GM12878 (cell line): Measurements from ENCODE around the gene USP12. TPM values are rescaled to one million over a fixed set of nuclear protein-coding genes. Genes with fewer than 3 reads are reported as not detected.

ENCODE experiments used
- ATAC-seq: fragments of 200-7000 bp; cut with Tn5 transposase; 3 replicates; pipeline ENCODE4 v1.9.1; 2020; ENCODE audit warnings: mild to moderate bottlenecking, moderate library complexity
- BruUV-seq: library from RNA; stranded (reverse); fragments of 400-500 nt; replicated peaks from 2 replicates; lab custom pipeline; 2021; lab: Mats Ljungman, UMichigan
- CTCF ChIA-PET: fragments of 300-600 bp; sonication (Branson Sonifier 250); formaldehyde crosslinking; extraction: SDS; loops from one replicate; lab custom pipeline; 2021; ENCODE audit warnings: inconsistent platforms; lab: Yijun Ruan, JAX
- POLR2A ChIA-PET: fragments of 350-600 bp; formaldehyde crosslinking; extraction: SDS; loops from one replicate; lab custom pipeline; 2021; ENCODE audit warnings: inconsistent platforms; lab: Charles Lee
- RAD21 ChIA-PET: fragments of 300-600 bp; sonication (Branson Sonifier 250); formaldehyde crosslinking; loops from one replicate; lab custom pipeline; 2023; ENCODE audit warnings: antibody characterized with exemption; ENCODE audit not compliant: unreplicated experiment; lab: Charles Lee
- SMC1A ChIA-PET: fragments of 300-600 bp; sonication (Branson Sonifier 250); formaldehyde crosslinking; loops from one replicate; lab custom pipeline; 2023; ENCODE audit not compliant: unreplicated experiment, uncharacterized antibody; lab: Charles Lee
- DNase-seq: peaks from one replicate; pipeline ENCODE4 v3.0.0-alpha.2; 2011; ENCODE audit warnings: low read depth, low spot score
- FAIRE-seq: peaks from 3 replicates; lab custom pipeline; 2011; peaks lifted over from hg19 to GRCh38; lab: Jason Lieb, UNC
- H2AFZ ChIP-seq: 2 replicates; pipeline ENCODE4 v1.6.0; 2011; ENCODE audit warnings: low read depth, low read length, control low read depth; ENCODE audit not compliant: control insufficient read depth
- H3K27ac ChIP-seq: 2 replicates; pipeline ENCODE4 v1.5.1; 2011; ENCODE audit warnings: control low read depth; ENCODE audit not compliant: control insufficient read depth, insufficient read depth
- H3K27me3 ChIP-seq, 2 experiments: replicated peaks in 1 of 2; 2 replicates each; pipeline versions ENCODE4 v1.6.0 to v1.6.1; 2011; ENCODE audit warnings: low read length in 1 of 2; ENCODE audit not compliant: control insufficient read depth in 2 of 2, insufficient read depth in 2 of 2
- H3K36me3 ChIP-seq, 2 experiments: 2 replicates each; pipeline ENCODE4 v1.5.1; 2011; ENCODE audit warnings: low read length in 1 of 2; ENCODE audit not compliant: control insufficient read depth in 2 of 2, insufficient read depth in 2 of 2
- H3K4me1 ChIP-seq: 2 replicates; pipeline ENCODE4 v1.6.1; 2011; ENCODE audit warnings: mild to moderate bottlenecking, low read length, moderate library complexity, mixed read lengths; ENCODE audit not compliant: control insufficient read depth, insufficient read depth
- H3K4me2 ChIP-seq: 2 replicates; pipeline ENCODE4 v1.6.0; 2011; ENCODE audit warnings: control low read depth; ENCODE audit not compliant: control insufficient read depth, insufficient read depth
- H3K4me3 ChIP-seq: fragments of 200-600 bp; sonication (generic); 2 replicates; pipeline ENCODE4 v1.5.1; 2016
- H3K79me2 ChIP-seq: 2 replicates; pipeline ENCODE4 v1.6.0; 2011; ENCODE audit warnings: low read length; ENCODE audit not compliant: control insufficient read depth, insufficient read depth
- H3K9ac ChIP-seq: 2 replicates; pipeline ENCODE4 v1.8.0; 2011; ENCODE audit warnings: low read length, control low read depth, mixed read lengths; ENCODE audit not compliant: control insufficient read depth, insufficient read depth
- H3K9me3 ChIP-seq: replicated peaks from 3 replicates; pipeline ENCODE4 v1.5.1; 2011; ENCODE audit warnings: mild to moderate bottlenecking, low read length; ENCODE audit not compliant: control insufficient read depth, insufficient read depth
- H4K20me1 ChIP-seq: 2 replicates; pipeline ENCODE4 v1.6.0; 2011; ENCODE audit not compliant: control insufficient read depth, insufficient read depth
- ATF7 ChIP-seq: fragments of 450-650 bp; IDR thresholded peaks from 2 replicates; pipeline ENCODE4 v1.6.1; 2016; ENCODE audit warnings: low read depth, mild to moderate bottlenecking
- CREM ChIP-seq: IDR thresholded peaks from 2 replicates; pipeline ENCODE4 v1.6.1; 2014; ENCODE audit warnings: antibody characterized with exemption, low read depth
- GATAD2B ChIP-seq: fragments of 450-650 bp; conservative IDR thresholded peaks from 2 replicates; pipeline ENCODE4 v1.6.1; 2017; ENCODE audit warnings: low read depth, mild to moderate bottlenecking, moderate library complexity
- HDAC6 ChIP-seq: fragments of 200-600 bp; sonication (generic); IDR thresholded peaks from one replicate; pipeline ENCODE4 v1.8.0; 2017; ENCODE audit warnings: antibody characterized with exemption; ENCODE audit not compliant: unreplicated experiment
- MTA2 ChIP-seq: fragments of 450-650 bp; IDR thresholded peaks from 2 replicates; pipeline ENCODE4 v1.6.1; 2016; ENCODE audit warnings: low read depth, mild to moderate bottlenecking, moderate library complexity
- PAX5 ChIP-seq: IDR thresholded peaks from 2 replicates; pipeline ENCODE4 v1.6.1; 2011; ENCODE audit warnings: low read depth, low read length, borderline replicate concordance
- RUNX3 ChIP-seq: IDR thresholded peaks from 2 replicates; pipeline ENCODE4 v1.6.1; 2012; ENCODE audit warnings: low read length, inconsistent platforms
- SMAD5 ChIP-seq: IDR thresholded peaks from 2 replicates; pipeline ENCODE4 v1.6.1; 2016; ENCODE audit warnings: antibody characterized with exemption, low read depth
- TCF3 ChIP-seq: IDR thresholded peaks from 2 replicates; pipeline ENCODE4 v1.6.1; 2012; ENCODE audit warnings: low read depth, mild to moderate bottlenecking, low read length, borderline replicate concordance; ENCODE audit not compliant: insufficient read depth
- WGBS: methylation state at CpG from one replicate; pipeline ENCODE4 v1.1.6; 2016; ENCODE audit warnings: low lambda C conversion rate; ENCODE audit not compliant: insufficient replicate concordance, insufficient coverage; ENCODE audit errors: missing lambda C conversion rate; 5-methylcytosine and 5-hydroxymethylcytosine counted together
- in situ Hi-C: fragments of 300-500 bp; cut with MboI; formaldehyde crosslinking; loops from 9 replicates; pipeline ENCODE4 v1.14.3; 2018; ENCODE audit warnings: mixed read lengths
- intact Hi-C: fragments of 100-400 bp; cut with micrococcal nuclease; formaldehyde crosslinking; loops from one replicate; pipeline ENCODE4 v1.14.2; 2022; ENCODE audit not compliant: unreplicated experiment
- polyA plus RNA-seq, 11 experiments: library from polyadenylated mRNA; depleted of rRNA in 4 of 11; unstranded in 6 of 11; stranded (reverse) in 5 of 11; fragments of >200 nt; fragmentation: Nextera tagmentation in 4 of 11; fragmentation: Illumina TruSeq in 1 of 11; extraction: Ambion mirVana in 4 of 11; extraction: Trizol in 1 of 11; gene quantifications; 1 replicate in 1 of 11; 2 replicates in 10 of 11; pipeline versions ENCODE4 v1.2.1 to v1.2.3, GENCODE V29; 2011 to 2016; ENCODE audit warnings: inconsistent platforms in 2 of 11, missing spikeins in 2 of 11, low read depth in 1 of 11
- total RNA-seq, 4 experiments: library from RNA; depleted of rRNA in 3 of 4; stranded (reverse); fragments of >200 nt in 3 of 4; fragmentation: Illumina TruSeq in 1 of 4; extraction: Trizol in 1 of 4; gene quantifications; 2 replicates each; pipeline versions ENCODE4 v1.2.1 to v1.2.3, GENCODE V29; 2013 to 2021
- TF ChIP-seq, protein P1 (sequence below): fragments of 450-650 bp; IDR thresholded peaks from 2 replicates; pipeline ENCODE4 v1.6.1; 2017; ENCODE audit warnings: mild to moderate bottlenecking, moderate library complexity
- TF ChIP-seq, protein P2 (sequence below): fragments of 450-650 bp; IDR thresholded peaks from 2 replicates; pipeline ENCODE4 v1.6.1; 2016; ENCODE audit warnings: mild to moderate bottlenecking, moderate library complexity, borderline replicate concordance
- TF ChIP-seq, protein P3 (sequence below): fragments of 450-650 bp; IDR thresholded peaks from 2 replicates; pipeline ENCODE4 v1.6.1; 2014; ENCODE audit warnings: mild to moderate bottlenecking
- TF ChIP-seq, protein P4 (sequence below): IDR thresholded peaks from 2 replicates; pipeline ENCODE4 v1.6.1; 2012; ENCODE audit warnings: low read depth, low read length, improper control_type of control experiment

USP12 gene
- total and polyA plus RNA-seq, 10 of the 15 experiments (the other 5 are each of a cell fraction or from before 2014, with no cell fraction given) = 3.5 to 32.2 (median 24.6) TPM

DNA sequence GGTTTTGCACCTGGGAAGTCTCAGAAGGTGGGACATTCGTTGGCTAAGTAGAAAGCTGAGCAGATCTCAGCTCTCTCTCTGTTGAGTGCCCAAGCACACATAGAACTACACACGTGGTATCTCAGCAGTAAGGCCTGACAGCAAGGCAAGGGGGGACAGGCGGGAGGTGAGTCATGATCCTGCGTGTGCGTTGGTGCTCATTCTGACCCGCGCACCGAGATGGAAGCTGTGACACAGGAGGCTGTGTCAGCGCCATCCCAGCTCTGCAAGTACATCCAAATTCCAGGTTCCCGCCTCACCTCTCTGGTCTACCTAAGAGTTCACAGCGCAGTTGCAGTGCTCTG is 135.7 kb downstream of the USP12 start (continued):
- TF ChIP-seq, protein P1, sequence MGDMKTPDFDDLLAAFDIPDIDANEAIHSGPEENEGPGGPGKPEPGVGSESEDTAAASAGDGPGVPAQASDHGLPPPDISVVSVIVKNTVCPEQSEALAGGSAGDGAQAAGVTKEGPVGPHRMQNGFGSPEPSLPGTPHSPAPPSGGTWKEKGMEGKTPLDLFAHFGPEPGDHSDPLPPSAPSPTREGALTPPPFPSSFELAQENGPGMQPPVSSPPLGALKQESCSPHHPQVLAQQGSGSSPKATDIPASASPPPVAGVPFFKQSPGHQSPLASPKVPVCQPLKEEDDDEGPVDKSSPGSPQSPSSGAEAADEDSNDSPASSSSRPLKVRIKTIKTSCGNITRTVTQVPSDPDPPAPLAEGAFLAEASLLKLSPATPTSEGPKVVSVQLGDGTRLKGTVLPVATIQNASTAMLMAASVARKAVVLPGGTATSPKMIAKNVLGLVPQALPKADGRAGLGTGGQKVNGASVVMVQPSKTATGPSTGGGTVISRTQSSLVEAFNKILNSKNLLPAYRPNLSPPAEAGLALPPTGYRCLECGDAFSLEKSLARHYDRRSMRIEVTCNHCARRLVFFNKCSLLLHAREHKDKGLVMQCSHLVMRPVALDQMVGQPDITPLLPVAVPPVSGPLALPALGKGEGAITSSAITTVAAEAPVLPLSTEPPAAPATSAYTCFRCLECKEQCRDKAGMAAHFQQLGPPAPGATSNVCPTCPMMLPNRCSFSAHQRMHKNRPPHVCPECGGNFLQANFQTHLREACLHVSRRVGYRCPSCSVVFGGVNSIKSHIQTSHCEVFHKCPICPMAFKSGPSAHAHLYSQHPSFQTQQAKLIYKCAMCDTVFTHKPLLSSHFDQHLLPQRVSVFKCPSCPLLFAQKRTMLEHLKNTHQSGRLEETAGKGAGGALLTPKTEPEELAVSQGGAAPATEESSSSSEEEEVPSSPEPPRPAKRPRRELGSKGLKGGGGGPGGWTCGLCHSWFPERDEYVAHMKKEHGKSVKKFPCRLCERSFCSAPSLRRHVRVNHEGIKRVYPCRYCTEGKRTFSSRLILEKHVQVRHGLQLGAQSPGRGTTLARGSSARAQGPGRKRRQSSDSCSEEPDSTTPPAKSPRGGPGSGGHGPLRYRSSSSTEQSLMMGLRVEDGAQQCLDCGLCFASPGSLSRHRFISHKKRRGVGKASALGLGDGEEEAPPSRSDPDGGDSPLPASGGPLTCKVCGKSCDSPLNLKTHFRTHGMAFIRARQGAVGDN = no peak
- TF ChIP-seq PAX5 = no peak
- TF ChIP-seq, protein P2, sequence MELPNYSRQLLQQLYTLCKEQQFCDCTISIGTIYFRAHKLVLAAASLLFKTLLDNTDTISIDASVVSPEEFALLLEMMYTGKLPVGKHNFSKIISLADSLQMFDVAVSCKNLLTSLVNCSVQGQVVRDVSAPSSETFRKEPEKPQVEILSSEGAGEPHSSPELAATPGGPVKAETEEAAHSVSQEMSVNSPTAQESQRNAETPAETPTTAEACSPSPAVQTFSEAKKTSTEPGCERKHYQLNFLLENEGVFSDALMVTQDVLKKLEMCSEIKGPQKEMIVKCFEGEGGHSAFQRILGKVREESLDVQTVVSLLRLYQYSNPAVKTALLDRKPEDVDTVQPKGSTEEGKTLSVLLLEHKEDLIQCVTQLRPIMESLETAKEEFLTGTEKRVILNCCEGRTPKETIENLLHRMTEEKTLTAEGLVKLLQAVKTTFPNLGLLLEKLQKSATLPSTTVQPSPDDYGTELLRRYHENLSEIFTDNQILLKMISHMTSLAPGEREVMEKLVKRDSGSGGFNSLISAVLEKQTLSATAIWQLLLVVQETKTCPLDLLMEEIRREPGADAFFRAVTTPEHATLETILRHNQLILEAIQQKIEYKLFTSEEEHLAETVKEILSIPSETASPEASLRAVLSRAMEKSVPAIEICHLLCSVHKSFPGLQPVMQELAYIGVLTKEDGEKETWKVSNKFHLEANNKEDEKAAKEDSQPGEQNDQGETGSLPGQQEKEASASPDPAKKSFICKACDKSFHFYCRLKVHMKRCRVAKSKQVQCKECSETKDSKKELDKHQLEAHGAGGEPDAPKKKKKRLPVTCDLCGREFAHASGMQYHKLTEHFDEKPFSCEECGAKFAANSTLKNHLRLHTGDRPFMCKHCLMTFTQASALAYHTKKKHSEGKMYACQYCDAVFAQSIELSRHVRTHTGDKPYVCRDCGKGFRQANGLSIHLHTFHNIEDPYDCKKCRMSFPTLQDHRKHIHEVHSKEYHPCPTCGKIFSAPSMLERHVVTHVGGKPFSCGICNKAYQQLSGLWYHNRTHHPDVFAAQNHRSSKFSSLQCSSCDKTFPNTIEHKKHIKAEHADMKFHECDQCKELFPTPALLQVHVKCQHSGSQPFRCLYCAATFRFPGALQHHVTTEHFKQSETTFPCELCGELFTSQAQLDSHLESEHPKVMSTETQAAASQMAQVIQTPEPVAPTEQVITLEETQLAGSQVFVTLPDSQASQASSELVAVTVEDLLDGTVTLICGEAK = no peak

DNA sequence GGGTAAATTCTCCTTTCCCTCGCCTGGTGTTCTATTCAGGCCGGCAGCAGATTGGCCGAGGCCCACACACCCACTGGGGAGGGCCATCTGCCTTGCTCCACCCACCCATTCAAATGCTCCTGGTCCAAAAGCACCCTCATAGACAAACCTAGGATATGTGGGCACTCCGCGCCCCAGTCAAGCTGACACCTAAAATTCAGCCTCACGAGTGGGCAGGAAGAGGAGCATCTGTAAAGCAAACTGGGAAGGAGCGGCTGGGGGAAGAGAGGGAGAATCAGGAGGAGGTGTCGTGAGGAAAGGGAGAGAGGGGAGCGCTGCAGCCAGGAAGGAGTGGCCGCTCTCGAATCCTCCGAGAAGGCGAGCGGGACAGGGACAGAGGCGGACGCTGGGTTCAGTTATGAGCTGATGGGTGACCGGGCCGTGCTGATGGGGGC is 136.9 kb downstream of the USP12 start:
- WGBS = 84% methylated on average over 18 of the region's 18 CpGs
- Histone ChIP-seq H3K36me3 (no peaks in the 10 kb centered on the region), H3K27me3 (no peaks in the 10 kb centered on the region; a peak in 2 of 4 replicates), H3K9me3 (no peaks in the 10 kb centered on the region), H3K4me1 (no peaks in the 10 kb centered on the region), H2AFZ (no peak overlapping the region), H3K4me2 (no peak overlapping the region), H3K79me2 (no peaks in the 10 kb centered on the region), H3K4me3 (no peak overlapping the region), H4K20me1 (no peaks in the 10 kb centered on the region), H3K9ac (no peak overlapping the region), H3K27ac (no peak overlapping the region)
- in situ Hi-C loops = no loop called here
- BruUV-seq = no TSS peak
- POLR2A ChIA-PET = no interaction called here
- DNase-seq (no peak), ATAC-seq (no peak), FAIRE-seq (no peak)
- CTCF ChIA-PET = interaction anchor here (1.1 to 1.2 kb wide), 2 partner anchors 136 to 248 kb away, joined by 3 to 4 read pairs; no protein-coding TSS in a partner anchor
- intact Hi-C loops = no loop called here
- SMC1A ChIA-PET = interaction anchor here (1.1 to 1.6 kb wide), 2 partner anchors 247 to 836 kb away, joined by 3 read pairs; no protein-coding TSS in a partner anchor
- RAD21 ChIA-PET = interaction anchor here (1.0 kb wide), 1 partner anchor 26 kb away, joined by 3 read pairs; no protein-coding TSS in a partner anchor
- no peak for TF ChIP-seq RUNX3
- TF ChIP-seq, protein P3, sequence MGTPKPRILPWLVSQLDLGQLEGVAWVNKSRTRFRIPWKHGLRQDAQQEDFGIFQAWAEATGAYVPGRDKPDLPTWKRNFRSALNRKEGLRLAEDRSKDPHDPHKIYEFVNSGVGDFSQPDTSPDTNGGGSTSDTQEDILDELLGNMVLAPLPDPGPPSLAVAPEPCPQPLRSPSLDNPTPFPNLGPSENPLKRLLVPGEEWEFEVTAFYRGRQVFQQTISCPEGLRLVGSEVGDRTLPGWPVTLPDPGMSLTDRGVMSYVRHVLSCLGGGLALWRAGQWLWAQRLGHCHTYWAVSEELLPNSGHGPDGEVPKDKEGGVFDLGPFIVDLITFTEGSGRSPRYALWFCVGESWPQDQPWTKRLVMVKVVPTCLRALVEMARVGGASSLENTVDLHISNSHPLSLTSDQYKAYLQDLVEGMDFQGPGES = no peak
- no peak for TF ChIP-seq ATF7
- no peak for TF ChIP-seq SMAD5
- no peak for TF ChIP-seq MTA2
- TF ChIP-seq, protein P4, sequence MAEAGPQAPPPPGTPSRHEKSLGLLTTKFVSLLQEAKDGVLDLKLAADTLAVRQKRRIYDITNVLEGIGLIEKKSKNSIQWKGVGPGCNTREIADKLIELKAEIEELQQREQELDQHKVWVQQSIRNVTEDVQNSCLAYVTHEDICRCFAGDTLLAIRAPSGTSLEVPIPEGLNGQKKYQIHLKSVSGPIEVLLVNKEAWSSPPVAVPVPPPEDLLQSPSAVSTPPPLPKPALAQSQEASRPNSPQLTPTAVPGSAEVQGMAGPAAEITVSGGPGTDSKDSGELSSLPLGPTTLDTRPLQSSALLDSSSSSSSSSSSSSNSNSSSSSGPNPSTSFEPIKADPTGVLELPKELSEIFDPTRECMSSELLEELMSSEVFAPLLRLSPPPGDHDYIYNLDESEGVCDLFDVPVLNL = no peak
- no peak for TF ChIP-seq CREM
- TF ChIP-seq HDAC6 = no peak
- no peak for TF ChIP-seq GATAD2B
- no peak for TF ChIP-seq TCF3
